ENCODE results near the gene ASAP3.

The ASAP3 gene

DNA sequence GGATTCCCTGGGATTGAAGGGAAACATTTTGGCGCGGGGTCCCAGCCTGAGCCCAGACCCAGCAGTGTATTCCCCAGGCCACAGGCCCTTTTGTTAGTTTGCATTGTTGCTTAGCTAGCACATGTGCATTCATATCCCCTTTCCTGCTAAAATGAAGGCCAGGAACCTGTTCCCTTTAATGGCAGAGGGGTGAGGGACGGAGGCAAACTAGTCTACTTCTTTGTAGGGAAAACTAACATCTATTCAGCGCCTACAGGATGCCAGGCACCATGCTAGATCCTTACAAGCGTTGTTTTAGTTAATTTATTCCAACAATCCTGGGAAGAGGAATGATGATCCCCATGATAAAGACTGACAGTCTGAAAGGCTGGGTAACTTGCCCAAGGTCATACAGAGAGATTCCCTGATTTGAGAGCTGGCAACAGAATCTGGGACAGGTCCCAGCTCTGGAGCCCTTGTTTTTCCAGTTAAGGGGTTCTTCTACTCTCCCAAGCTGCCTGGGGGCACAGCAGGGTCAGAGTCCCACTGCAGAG lies 47.6 kb upstream of the ASAP3 start (continued):
- TF ChIP-seq, protein P1, sequence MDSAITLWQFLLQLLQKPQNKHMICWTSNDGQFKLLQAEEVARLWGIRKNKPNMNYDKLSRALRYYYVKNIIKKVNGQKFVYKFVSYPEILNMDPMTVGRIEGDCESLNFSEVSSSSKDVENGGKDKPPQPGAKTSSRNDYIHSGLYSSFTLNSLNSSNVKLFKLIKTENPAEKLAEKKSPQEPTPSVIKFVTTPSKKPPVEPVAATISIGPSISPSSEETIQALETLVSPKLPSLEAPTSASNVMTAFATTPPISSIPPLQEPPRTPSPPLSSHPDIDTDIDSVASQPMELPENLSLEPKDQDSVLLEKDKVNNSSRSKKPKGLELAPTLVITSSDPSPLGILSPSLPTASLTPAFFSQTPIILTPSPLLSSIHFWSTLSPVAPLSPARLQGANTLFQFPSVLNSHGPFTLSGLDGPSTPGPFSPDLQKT (IDR thresholded peaks at IDR 0.05; ENCODE audit: borderline replicate concordance, low read depth, low read length): no peak
- TF ChIP-seq SP3 (tag by site-specific recombination; IDR thresholded peaks at IDR 0.05) (no peak), ZNF311 (tag by site-specific recombination; IDR thresholded peaks at IDR 0.05; ENCODE audit: borderline replicate concordance) (no peak), KLF7 (tag by site-specific recombination; IDR thresholded peaks at IDR 0.05; ENCODE audit: borderline replicate concordance) (no peak), ZNF530 (tag by site-specific recombination; IDR thresholded peaks at IDR 0.05; ENCODE audit: low read depth) (no peak), SCRT2 (tag by site-specific recombination; IDR thresholded peaks at IDR 0.05) (peak; percentile 8; the same call in 1 of the 2 replicates), ZNF202 (tag by site-specific recombination; IDR thresholded peaks at IDR 0.05; ENCODE audit: borderline replicate concordance) (no peak), MZF1 (tag by site-specific recombination; IDR thresholded peaks at IDR 0.05; ENCODE audit: borderline replicate concordance) (peak; percentile 43; the same call in 1 of the 2 replicates), HOXA7 (CRISPR knock-in tag; IDR thresholded peaks at IDR 0.05; ENCODE audit: borderline replicate concordance) (no peak)

DNA sequence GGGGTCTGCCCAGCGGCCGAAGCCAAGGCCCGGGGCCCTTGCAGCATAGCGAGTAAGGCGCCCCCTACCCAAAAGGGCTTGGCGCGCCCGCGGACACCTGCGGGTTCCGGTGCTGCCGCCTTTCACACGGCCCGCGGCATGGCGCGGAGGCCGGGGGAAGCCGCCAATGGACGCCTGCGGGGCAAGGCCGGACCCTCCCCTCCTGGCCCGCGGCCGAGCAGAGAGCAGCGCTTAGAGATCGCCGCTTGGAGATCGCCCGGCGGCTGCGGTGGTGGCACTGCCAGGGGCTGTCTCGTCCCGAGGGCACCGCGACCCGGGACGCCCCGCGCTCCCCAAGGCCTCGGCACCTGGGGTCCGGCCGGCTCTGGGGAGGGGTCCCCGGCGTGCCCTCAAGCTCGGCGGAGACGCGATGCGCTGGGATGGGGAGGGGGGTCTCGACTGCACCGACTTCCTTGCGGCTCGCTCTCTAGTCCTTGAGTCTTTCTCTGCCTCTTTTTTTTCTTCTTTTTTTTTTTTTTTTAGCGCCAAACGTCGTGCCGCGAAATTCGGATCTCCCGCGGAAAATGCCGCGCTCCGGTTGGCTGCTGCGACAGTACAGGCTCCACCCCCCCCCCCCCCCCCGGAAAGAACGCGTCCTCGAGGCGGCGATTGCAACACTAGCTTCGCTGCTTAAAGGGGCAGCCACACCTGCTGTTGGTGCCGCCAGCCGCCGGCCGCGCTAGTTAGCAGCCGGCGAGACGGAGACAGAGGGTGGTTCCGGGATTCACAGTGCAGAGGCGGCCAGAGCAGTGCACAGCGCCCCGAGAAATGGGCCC lies 47.0 kb upstream of the ASAP3 start, which contains the start of gene E2F2:
Gene E2F2, minus strand, starts transcription at position 487 of the 815 bp plus-strand sequence. Its CDS starts 440 bp downstream, at position 47.
- CTCF ChIA-PET: interaction anchor here (0.5 to 4.5 kb wide), 8 partner anchors 9 to 353 kb away, joined by 3 to 34 read pairs (median 4); no protein-coding TSS in a partner anchor
- Histone ChIP-seq H3K4me1 (ENCODE audit: control insufficient read depth, insufficient read depth, low read length) (peaks cover 2% of the 10 kb centered on the region; the same call in 1 of the 2 replicates), H3K36me3 (ENCODE audit: control insufficient read depth in 2 of 2, insufficient read depth in 1 of 2, low read length in 2 of 2) (peaks cover 0 to 16% of the 10 kb centered on the region in 2 experiments; a peak in 1 of 3 replicates), H3K27ac (ENCODE audit: extremely low read depth, low read depth, low read length) (peak within 1 kb of the TSS; percentile 89), H3K9me3 (ENCODE audit: control insufficient read depth, insufficient read depth, low read depth, low read length) (no peaks in the 10 kb centered on the region), H3K4me3 (ENCODE audit: low read depth, low read length) (peak within 1 kb of the TSS; percentile 69)
- POLR2A ChIA-PET: interaction anchor here (0.6 to 3.6 kb wide), 29 partner anchors 9 to 1766 kb away, joined by 3 to 17 read pairs (median 4); partner anchors contain the start of genes ASAP3, HNRNPR, ID3 and RPL11
- no peak for TF ChIP-seq ZNF223 (tag by site-specific recombination; IDR thresholded peaks at IDR 0.05)
- TF ChIP-seq, protein P1 (IDR thresholded peaks at IDR 0.05; ENCODE audit: borderline replicate concordance, low read depth, low read length): no peak
- TF ChIP-seq, protein P2, sequence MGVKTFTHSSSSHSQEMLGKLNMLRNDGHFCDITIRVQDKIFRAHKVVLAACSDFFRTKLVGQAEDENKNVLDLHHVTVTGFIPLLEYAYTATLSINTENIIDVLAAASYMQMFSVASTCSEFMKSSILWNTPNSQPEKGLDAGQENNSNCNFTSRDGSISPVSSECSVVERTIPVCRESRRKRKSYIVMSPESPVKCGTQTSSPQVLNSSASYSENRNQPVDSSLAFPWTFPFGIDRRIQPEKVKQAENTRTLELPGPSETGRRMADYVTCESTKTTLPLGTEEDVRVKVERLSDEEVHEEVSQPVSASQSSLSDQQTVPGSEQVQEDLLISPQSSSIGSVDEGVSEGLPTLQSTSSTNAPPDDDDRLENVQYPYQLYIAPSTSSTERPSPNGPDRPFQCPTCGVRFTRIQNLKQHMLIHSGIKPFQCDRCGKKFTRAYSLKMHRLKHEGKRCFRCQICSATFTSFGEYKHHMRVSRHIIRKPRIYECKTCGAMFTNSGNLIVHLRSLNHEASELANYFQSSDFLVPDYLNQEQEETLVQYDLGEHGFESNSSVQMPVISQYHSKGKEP (tag by site-specific recombination; IDR thresholded peaks at IDR 0.05): no peak
- TF ChIP-seq, protein P3, sequence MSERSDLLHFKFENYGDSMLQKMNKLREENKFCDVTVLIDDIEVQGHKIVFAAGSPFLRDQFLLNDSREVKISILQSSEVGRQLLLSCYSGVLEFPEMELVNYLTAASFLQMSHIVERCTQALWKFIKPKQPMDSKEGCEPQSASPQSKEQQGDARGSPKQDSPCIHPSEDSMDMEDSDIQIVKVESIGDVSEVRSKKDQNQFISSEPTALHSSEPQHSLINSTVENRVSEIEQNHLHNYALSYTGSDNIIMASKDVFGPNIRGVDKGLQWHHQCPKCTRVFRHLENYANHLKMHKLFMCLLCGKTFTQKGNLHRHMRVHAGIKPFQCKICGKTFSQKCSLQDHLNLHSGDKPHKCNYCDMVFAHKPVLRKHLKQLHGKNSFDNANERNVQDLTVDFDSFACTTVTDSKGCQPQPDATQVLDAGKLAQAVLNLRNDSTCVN (tag by site-specific recombination; optimal IDR thresholded peaks at IDR 0.05): peak; percentile 72
- no peak; the same call in 1 of the 2 replicates for TF ChIP-seq ZFP37 (tag by site-specific recombination; IDR thresholded peaks at IDR 0.05)
- 0 out of 2 replicates have a peak, but pooled peaks have one; percentile 65 for TF ChIP-seq ZEB2 (tag by site-specific recombination; IDR thresholded peaks at IDR 0.05)
- TF ChIP-seq, protein P4, sequence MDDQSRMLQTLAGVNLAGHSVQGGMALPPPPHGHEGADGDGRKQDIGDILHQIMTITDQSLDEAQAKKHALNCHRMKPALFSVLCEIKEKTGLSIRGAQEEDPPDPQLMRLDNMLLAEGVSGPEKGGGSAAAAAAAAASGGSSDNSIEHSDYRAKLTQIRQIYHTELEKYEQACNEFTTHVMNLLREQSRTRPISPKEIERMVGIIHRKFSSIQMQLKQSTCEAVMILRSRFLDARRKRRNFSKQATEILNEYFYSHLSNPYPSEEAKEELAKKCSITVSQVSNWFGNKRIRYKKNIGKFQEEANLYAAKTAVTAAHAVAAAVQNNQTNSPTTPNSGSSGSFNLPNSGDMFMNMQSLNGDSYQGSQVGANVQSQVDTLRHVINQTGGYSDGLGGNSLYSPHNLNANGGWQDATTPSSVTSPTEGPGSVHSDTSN (CRISPR knock-in tag; IDR thresholded peaks at IDR 0.05): peak; percentile 67; the same call in 1 of the 2 replicates
- no peak for TF ChIP-seq ZNF248 (tag by site-specific recombination; IDR thresholded peaks at IDR 0.05)
- peak; percentile 60 for TF ChIP-seq FEZF1 (tag by site-specific recombination; IDR thresholded peaks at IDR 0.05)
- no peak for TF ChIP-seq RBAK (tag by site-specific recombination; IDR thresholded peaks at IDR 0.05)
- TF ChIP-seq, protein P5, sequence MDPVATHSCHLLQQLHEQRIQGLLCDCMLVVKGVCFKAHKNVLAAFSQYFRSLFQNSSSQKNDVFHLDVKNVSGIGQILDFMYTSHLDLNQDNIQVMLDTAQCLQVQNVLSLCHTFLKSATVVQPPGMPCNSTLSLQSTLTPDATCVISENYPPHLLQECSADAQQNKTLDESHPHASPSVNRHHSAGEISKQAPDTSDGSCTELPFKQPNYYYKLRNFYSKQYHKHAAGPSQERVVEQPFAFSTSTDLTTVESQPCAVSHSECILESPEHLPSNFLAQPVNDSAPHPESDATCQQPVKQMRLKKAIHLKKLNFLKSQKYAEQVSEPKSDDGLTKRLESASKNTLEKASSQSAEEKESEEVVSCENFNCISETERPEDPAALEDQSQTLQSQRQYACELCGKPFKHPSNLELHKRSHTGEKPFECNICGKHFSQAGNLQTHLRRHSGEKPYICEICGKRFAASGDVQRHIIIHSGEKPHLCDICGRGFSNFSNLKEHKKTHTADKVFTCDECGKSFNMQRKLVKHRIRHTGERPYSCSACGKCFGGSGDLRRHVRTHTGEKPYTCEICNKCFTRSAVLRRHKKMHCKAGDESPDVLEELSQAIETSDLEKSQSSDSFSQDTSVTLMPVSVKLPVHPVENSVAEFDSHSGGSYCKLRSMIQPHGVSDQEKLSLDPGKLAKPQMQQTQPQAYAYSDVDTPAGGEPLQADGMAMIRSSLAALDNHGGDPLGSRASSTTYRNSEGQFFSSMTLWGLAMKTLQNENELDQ (tag by site-specific recombination; IDR thresholded peaks at IDR 0.05; ENCODE audit: low read depth): no peak
- peak; percentile 56 for TF ChIP-seq SP3 (tag by site-specific recombination; IDR thresholded peaks at IDR 0.05)
- peak; percentile 59 for TF ChIP-seq SP2 (tag by site-specific recombination; IDR thresholded peaks at IDR 0.05)
- peak; percentile 79 for TF ChIP-seq SP7 (tag by site-specific recombination; IDR thresholded peaks at IDR 0.05)
- TF ChIP-seq, protein P6, sequence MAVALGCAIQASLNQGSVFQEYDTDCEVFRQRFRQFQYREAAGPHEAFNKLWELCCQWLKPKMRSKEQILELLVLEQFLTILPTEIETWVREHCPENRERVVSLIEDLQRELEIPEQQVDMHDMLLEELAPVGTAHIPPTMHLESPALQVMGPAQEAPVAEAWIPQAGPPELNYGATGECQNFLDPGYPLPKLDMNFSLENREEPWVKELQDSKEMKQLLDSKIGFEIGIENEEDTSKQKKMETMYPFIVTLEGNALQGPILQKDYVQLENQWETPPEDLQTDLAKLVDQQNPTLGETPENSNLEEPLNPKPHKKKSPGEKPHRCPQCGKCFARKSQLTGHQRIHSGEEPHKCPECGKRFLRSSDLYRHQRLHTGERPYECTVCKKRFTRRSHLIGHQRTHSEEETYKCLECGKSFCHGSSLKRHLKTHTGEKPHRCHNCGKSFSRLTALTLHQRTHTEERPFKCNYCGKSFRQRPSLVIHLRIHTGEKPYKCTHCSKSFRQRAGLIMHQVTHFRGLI (tag by site-specific recombination; IDR thresholded peaks at IDR 0.05): no peak
